Thyroid gland (tissue), 4 donors: ENCODE measurements around the gene PLS3. TPM values are rescaled to one million over a fixed set of nuclear protein-coding genes. Genes with fewer than 3 reads are reported as not detected.
"Not testable (repeated sequence)": the region's sequence is repeated elsewhere in the genome, so short reads cannot be mapped to it uniquely, and the experiment has no call there.

Source experiments
- DNase-seq, 2 donors: peaks; one replicate each; pipeline ENCODE4 v3.0.0-alpha.2; 2019
- H3K27ac ChIP-seq, 3 donors: fragments of 200-600 bp; sonication (generic); 1 replicate in 2 of 3; 2 replicates in 1 of 3; pipeline ENCODE4 v1.5.1; 2016 to 2019; ENCODE audit warnings: mild to moderate bottlenecking in 1 of 3, moderate library complexity in 1 of 3
- H3K27me3 ChIP-seq: fragments of 200-600 bp; sonication (generic); one replicate; pipeline ENCODE4 v1.5.1; 2019
- H3K36me3 ChIP-seq, 2 donors: fragments of 200-600 bp; sonication (generic); one replicate each; pipeline ENCODE4 v1.5.1; 2016 to 2019
- H3K4me1 ChIP-seq, 2 donors: fragments of 200-600 bp; sonication (generic); one replicate each; pipeline ENCODE4 v1.5.1; 2017 to 2019
- H3K4me3 ChIP-seq, 3 donors: fragments of 200-600 bp; sonication (generic); replicated peaks in 1 of 3; 1 replicate in 2 of 3; 2 replicates in 1 of 3; pipeline ENCODE4 v1.5.1; 2016; ENCODE audit warnings: mild to moderate bottlenecking in 1 of 3
- H3K9me3 ChIP-seq: fragments of 200-600 bp; sonication (generic); one replicate; pipeline ENCODE4 v1.5.1; 2017
- CTCF ChIP-seq, 6 experiments: fragments of 200-600 bp in 3 of 6; fragments of 450-650 bp in 3 of 6; sonication (generic) in 3 of 6; IDR thresholded peaks; one replicate each; pipeline ENCODE4 v1.5.1; 2016 to 2019; ENCODE audit warnings: antibody characterized with exemption in 6 of 6, mild to moderate bottlenecking in 2 of 6, inconsistent platforms in 1 of 6, moderate library complexity in 1 of 6
- POLR2A ChIP-seq, 2 donors: fragments of 450-650 bp; IDR thresholded peaks; one replicate each; pipeline ENCODE4 v1.6.1; 2017; ENCODE audit warnings: antibody characterized with exemption in 2 of 2, mild to moderate bottlenecking in 2 of 2, moderate library complexity in 1 of 2
- WGBS, 2 donors: methylation state at CpG; one replicate each; pipeline ENCODE4 v1.1.5; 2017; 5-methylcytosine and 5-hydroxymethylcytosine counted together
- intact Hi-C: fragments of 100-400 bp; cut with DNase I; formaldehyde crosslinking; loops from one replicate; pipeline ENCODE4 v1.15.1; 2023
- total RNA-seq, 4 donors: library from RNA; depleted of rRNA; stranded (reverse); fragments of >200 nt; gene quantifications; one replicate each; pipeline ENCODE4 v1.2.3, GENCODE V29; 2016

The PLS3 gene
- total RNA-seq, 4 donors from 2014 or later, result 238 to 366 (median 300) TPM

GRCh38 chrX:115639334-115639880, 78.4 kb downstream of the PLS3 start:
- Histone ChIP-seq H3K9me3 (no peaks in the 10 kb centered on the region), H3K27ac (peak overlapping the region; percentile 31 to 56 (median 35)), H3K4me3 (no peak overlapping the region), H3K4me1 (peaks cover 3 to 12% of the 10 kb centered on the region in 2 donors), H3K27me3 (no peaks in the 10 kb centered on the region), H3K36me3 (peaks cover 0 to 14% of the 10 kb centered on the region in 2 donors)
- WGBS, 2 donors, result 32 to 45% methylated on average over 5 of the region's 5 CpGs
- TF ChIP-seq POLR2A (IDR thresholded peaks at IDR 0.05), result no peak
- no peak for TF ChIP-seq CTCF (IDR thresholded peaks at IDR 0.05)
- DNase-seq, result no peak
- intact Hi-C loops, result no loop called here

GRCh38 chrX:115642311-115642710, 81.3 kb downstream of the PLS3 start:
- intact Hi-C loops, result no loop called here
- peak overlapping the region; percentile 53 to 59 (median 58) for H3K27ac ChIP-seq
- TF ChIP-seq CTCF (IDR thresholded peaks at IDR 0.05) (no peak), POLR2A (IDR thresholded peaks at IDR 0.05) (no peak)

GRCh38 chrX:115642895-115643530, 82.0 kb downstream of the PLS3 start:
- H3K27ac ChIP-seq, result peak overlapping the region; percentile 53 to 59 (median 58)
- no peak overlapping the region for H3K4me3 ChIP-seq
- H3K27me3 ChIP-seq, result no peaks in the 10 kb centered on the region
- no peaks in the 10 kb centered on the region for H3K9me3 ChIP-seq
- peaks cover 0 to 20% of the 10 kb centered on the region in 2 donors for H3K36me3 ChIP-seq
- H3K4me1 ChIP-seq, result peaks cover 3 to 12% of the 10 kb centered on the region in 2 donors
- intact Hi-C loops, result no loop called here
- DNase-seq, result peak in 1 of 2 donors; percentile 26
- WGBS, 2 donors, result 27 to 31% methylated on average over 5 of the region's 5 CpGs
- TF ChIP-seq POLR2A (IDR thresholded peaks at IDR 0.05) (no peak), CTCF (IDR thresholded peaks at IDR 0.05) (peak; percentile 76 to 95 (median 80))

More at GRCh38 chrX:115642311-115642710, 81.3 kb downstream of the PLS3 start:
- Histone ChIP-seq H3K36me3 (peaks cover 0 to 17% of the 10 kb centered on the region in 2 donors), H3K4me3 (no peak overlapping the region), H3K27me3 (no peaks in the 10 kb centered on the region), H3K9me3 (no peaks in the 10 kb centered on the region), H3K4me1 (peaks cover 3 to 12% of the 10 kb centered on the region in 2 donors)
- 91 to 93% methylated on average over 2 of the region's 2 CpGs for WGBS, 2 donors
- DNase-seq, result no peak

GRCh38 chrX:115644397-115644796, 83.4 kb downstream of the PLS3 start:
- H3K27ac ChIP-seq, H3K27me3 ChIP-seq, H3K9me3 ChIP-seq, DNase-seq, H3K4me1 ChIP-seq, intact Hi-C loops, H3K4me3 ChIP-seq: not testable (repeated sequence)
- peaks cover 0 to 17% of the 10 kb centered on the region in 2 donors for H3K36me3 ChIP-seq
- 94 to 96% methylated on average over 5 of the region's 5 CpGs for WGBS, 2 donors

GRCh38 chrX:115649461-115650063, 88.6 kb downstream of the PLS3 start:
- intact Hi-C loops, result loop anchor here (10.0 kb wide), 1 partner anchor 325 kb away; no protein-coding TSS in a partner anchor

More at GRCh38 chrX:115649461-115650063, 88.6 kb downstream of the PLS3 start:
- WGBS, 2 donors, result 31 to 38% methylated on average over 5 of the region's 5 CpGs
- H3K27ac ChIP-seq, result peak overlapping the region in 1 of 3 donors; percentile 67
- H3K4me3 ChIP-seq, result no peak overlapping the region
- TF ChIP-seq POLR2A (IDR thresholded peaks at IDR 0.05) (no peak), CTCF (IDR thresholded peaks at IDR 0.05) (no peak)
- peaks cover 0 to 12% of the 10 kb centered on the region in 2 donors for H3K36me3 ChIP-seq
- peak in 1 of 2 donors; percentile 5 for DNase-seq
- H3K27me3 ChIP-seq, result no peaks in the 10 kb centered on the region
- no peaks in the 10 kb centered on the region for H3K9me3 ChIP-seq
- H3K4me1 ChIP-seq, result no peaks in the 10 kb centered on the region
